Measurements from ENCODE around the gene CD38.

DNA sequence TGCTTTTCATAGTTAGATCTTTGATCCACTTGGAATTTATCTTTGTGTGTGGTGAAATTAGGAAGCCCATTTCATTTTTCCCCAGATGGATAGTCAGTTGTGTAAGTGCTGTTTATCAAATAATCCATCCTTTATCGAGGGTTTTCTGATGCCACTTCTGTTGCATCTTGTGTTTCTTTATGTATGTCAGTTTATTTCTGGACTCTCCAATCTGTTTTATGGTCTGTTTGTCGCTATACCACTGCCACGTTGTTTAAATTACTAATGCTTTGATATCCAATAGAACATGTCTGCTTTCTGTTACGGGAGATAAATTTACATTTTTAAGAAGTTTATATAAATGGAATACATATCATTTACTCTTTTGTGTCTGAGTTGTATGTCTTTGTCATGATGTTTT is 21.0 kb downstream of the CD38 start:
- TF ChIP-seq EZH2phosphoT487 (IDR thresholded peaks at IDR 0.05; ENCODE audit: borderline replicate concordance, low read length) = no peak
- TF ChIP-seq, protein P1, sequence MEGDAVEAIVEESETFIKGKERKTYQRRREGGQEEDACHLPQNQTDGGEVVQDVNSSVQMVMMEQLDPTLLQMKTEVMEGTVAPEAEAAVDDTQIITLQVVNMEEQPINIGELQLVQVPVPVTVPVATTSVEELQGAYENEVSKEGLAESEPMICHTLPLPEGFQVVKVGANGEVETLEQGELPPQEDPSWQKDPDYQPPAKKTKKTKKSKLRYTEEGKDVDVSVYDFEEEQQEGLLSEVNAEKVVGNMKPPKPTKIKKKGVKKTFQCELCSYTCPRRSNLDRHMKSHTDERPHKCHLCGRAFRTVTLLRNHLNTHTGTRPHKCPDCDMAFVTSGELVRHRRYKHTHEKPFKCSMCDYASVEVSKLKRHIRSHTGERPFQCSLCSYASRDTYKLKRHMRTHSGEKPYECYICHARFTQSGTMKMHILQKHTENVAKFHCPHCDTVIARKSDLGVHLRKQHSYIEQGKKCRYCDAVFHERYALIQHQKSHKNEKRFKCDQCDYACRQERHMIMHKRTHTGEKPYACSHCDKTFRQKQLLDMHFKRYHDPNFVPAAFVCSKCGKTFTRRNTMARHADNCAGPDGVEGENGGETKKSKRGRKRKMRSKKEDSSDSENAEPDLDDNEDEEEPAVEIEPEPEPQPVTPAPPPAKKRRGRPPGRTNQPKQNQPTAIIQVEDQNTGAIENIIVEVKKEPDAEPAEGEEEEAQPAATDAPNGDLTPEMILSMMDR (conservative IDR thresholded peaks at IDR 0.05; ENCODE audit: low read depth, low read length) = no peak
- TF ChIP-seq EZH2 (IDR thresholded peaks at IDR 0.05; ENCODE audit: low read length, unreplicated experiment) = no peak
